ENCODE results near the gene FIGN. TPM values are rescaled to one million over a fixed set of nuclear protein-coding genes. Genes with fewer than 3 reads are reported as not detected.

FIGN gene
- total and polyA plus RNA-seq, 2 donors (not counting 1 experiment from before 2014, with no cell fraction given) = not detected

DNA sequence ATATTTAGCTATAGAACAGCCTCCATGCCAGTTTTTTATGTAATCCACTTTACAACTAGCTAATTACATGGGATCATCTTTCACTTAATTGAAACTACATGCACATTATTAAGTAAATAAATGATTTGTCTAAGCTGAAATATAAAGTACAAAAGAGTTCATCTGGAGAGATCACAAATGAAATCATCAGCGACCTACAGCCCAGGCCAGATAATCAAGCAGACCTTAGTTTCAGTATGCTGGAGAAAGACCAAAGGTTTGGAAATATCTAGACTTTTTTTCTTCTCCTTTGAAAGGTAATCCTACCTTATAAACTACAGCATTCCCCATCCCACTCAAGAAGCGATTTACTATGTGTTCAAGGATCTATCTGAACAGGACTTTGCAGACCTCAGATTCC lies 26.5 kb downstream of the FIGN start:
- Histone ChIP-seq H3K27me3 (replicated peaks in 1 of 4; ENCODE audit: control extremely low read depth in 1 of 4, control insufficient read depth in 3 of 4, insufficient read depth in 4 of 4, low read length in 3 of 4) (no peaks in the 10 kb centered on the region), H3K4me2 (replicated peaks; ENCODE audit: low read depth, low read length, poor library complexity, severe bottlenecking) (no peak overlapping the region), H3K9ac (ENCODE audit: low read length) (no peak overlapping the region), H4K20me1 (ENCODE audit: control insufficient read depth, insufficient read depth, low read length, poor library complexity, severe bottlenecking) (no peaks in the 10 kb centered on the region), H2AFZ (ENCODE audit: insufficient read depth, low read depth, low read length, poor library complexity, severe bottlenecking) (no peak overlapping the region), H3K4me3 (ENCODE audit: control extremely low read depth in 1 of 5, extremely low read depth in 1 of 5, insufficient read depth in 1 of 5, low read depth in 2 of 5, low read length in 4 of 5) (no peak overlapping the region), H3K36me3 (replicated peaks in 1 of 2; ENCODE audit: control extremely low read depth in 1 of 2, control insufficient read depth in 1 of 2, extremely low read depth in 1 of 2, insufficient read depth in 2 of 2, low read length in 1 of 2) (no peaks in the 10 kb centered on the region), H3K79me2 (ENCODE audit: control insufficient read depth, insufficient read depth, low read length) (no peaks in the 10 kb centered on the region), H3K27ac (ENCODE audit: low read length in 2 of 2) (no peak overlapping the region), H3K4me1 (ENCODE audit: control insufficient read depth in 2 of 2, insufficient read depth in 2 of 2, low read length in 2 of 2) (no peaks in the 10 kb centered on the region), H3K9me3 (ENCODE audit: control extremely low read depth in 1 of 3, control insufficient read depth in 2 of 3, insufficient read depth in 1 of 3, low read length in 2 of 3) (no peaks in the 10 kb centered on the region)
- intact Hi-C loops (cut with micrococcal nuclease) = no loop called here
- ChIA-PET POLR2A (no interaction called here), CTCF (interaction anchor here (0.6 kb wide), 1 partner anchor 65 kb away, joined by 3 read pairs; no protein-coding TSS in a partner anchor)
- Mint-ChIP-seq H3K27ac (no peak overlapping the region), H3K4me1 (no peaks in the 10 kb centered on the region), H3K9me3 (ENCODE audit: insufficient read depth) (no peaks in the 10 kb centered on the region), H3K27me3 (no peaks in the 10 kb centered on the region), H3K4me3 (no peak overlapping the region)
- ATAC-seq (ENCODE audit: low read depth) (no peak), DNase-seq (no peak)
- TF ChIP-seq, protein P1, sequence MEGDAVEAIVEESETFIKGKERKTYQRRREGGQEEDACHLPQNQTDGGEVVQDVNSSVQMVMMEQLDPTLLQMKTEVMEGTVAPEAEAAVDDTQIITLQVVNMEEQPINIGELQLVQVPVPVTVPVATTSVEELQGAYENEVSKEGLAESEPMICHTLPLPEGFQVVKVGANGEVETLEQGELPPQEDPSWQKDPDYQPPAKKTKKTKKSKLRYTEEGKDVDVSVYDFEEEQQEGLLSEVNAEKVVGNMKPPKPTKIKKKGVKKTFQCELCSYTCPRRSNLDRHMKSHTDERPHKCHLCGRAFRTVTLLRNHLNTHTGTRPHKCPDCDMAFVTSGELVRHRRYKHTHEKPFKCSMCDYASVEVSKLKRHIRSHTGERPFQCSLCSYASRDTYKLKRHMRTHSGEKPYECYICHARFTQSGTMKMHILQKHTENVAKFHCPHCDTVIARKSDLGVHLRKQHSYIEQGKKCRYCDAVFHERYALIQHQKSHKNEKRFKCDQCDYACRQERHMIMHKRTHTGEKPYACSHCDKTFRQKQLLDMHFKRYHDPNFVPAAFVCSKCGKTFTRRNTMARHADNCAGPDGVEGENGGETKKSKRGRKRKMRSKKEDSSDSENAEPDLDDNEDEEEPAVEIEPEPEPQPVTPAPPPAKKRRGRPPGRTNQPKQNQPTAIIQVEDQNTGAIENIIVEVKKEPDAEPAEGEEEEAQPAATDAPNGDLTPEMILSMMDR (IDR thresholded peaks at IDR 0.05) = no peak
- TF ChIP-seq EZH2 (IDR thresholded peaks at IDR 0.05; ENCODE audit: borderline replicate concordance, insufficient read depth, low read depth, low read length, poor library complexity, severe bottlenecking) = no peak
- 78% methylated on average over 1 of the region's 2 CpGs for WGBS (ENCODE audit: insufficient coverage)

DNA sequence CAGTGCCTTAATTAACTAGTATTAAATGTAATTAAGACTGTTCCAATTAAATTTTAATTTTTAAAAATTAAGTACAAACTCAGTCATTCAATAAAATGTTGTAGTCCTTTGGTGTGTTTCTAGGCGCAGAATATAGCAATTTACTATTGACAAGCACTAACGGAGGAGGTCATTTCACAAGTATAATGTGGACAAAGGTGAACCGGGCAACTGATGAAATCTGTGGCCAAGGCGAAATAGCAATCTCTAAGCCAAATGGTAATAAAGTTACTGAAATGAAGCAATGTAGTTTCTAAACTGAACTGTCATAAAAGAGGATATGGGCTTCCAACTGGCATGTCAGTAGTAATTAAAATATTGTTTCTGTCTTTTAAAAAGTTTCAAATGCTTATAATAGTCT lies 27.5 kb downstream of the FIGN start:
- DNase-seq = no peak
- Histone ChIP-seq H3K36me3 (replicated peaks in 1 of 2; ENCODE audit: control extremely low read depth in 1 of 2, control insufficient read depth in 1 of 2, extremely low read depth in 1 of 2, insufficient read depth in 2 of 2, low read length in 1 of 2) (no peaks in the 10 kb centered on the region), H2AFZ (ENCODE audit: insufficient read depth, low read depth, low read length, poor library complexity, severe bottlenecking) (no peak overlapping the region), H3K4me3 (ENCODE audit: control extremely low read depth in 1 of 5, extremely low read depth in 1 of 5, insufficient read depth in 1 of 5, low read depth in 2 of 5, low read length in 4 of 5) (no peak overlapping the region), H3K4me2 (replicated peaks; ENCODE audit: low read depth, low read length, poor library complexity, severe bottlenecking) (no peak overlapping the region), H4K20me1 (ENCODE audit: control insufficient read depth, insufficient read depth, low read length, poor library complexity, severe bottlenecking) (no peaks in the 10 kb centered on the region), H3K4me1 (ENCODE audit: control insufficient read depth in 2 of 2, insufficient read depth in 2 of 2, low read length in 2 of 2) (no peaks in the 10 kb centered on the region), H3K79me2 (ENCODE audit: control insufficient read depth, insufficient read depth, low read length) (no peaks in the 10 kb centered on the region), H3K9me3 (ENCODE audit: control extremely low read depth in 1 of 3, control insufficient read depth in 2 of 3, insufficient read depth in 1 of 3, low read length in 2 of 3) (no peaks in the 10 kb centered on the region), H3K27me3 (replicated peaks in 1 of 4; ENCODE audit: control extremely low read depth in 1 of 4, control insufficient read depth in 3 of 4, insufficient read depth in 4 of 4, low read length in 3 of 4) (no peaks in the 10 kb centered on the region), H3K9ac (ENCODE audit: low read length) (no peak overlapping the region), H3K27ac (ENCODE audit: low read length in 2 of 2) (no peak overlapping the region)
- H3K4me1 Mint-ChIP-seq = no peaks in the 10 kb centered on the region
- 97% methylated on average over 3 of the region's 4 CpGs for WGBS (ENCODE audit: insufficient coverage)
- ATAC-seq (ENCODE audit: low read depth) = no peak
- ChIA-PET CTCF (no interaction called here), POLR2A (no interaction called here)
- H3K27ac Mint-ChIP-seq = no peak overlapping the region
- H3K27me3 Mint-ChIP-seq = no peaks in the 10 kb centered on the region
- intact Hi-C loops (cut with micrococcal nuclease) = no loop called here
- TF ChIP-seq, protein P1 (IDR thresholded peaks at IDR 0.05) = no peak
- TF ChIP-seq EZH2 (IDR thresholded peaks at IDR 0.05; ENCODE audit: borderline replicate concordance, insufficient read depth, low read depth, low read length, poor library complexity, severe bottlenecking) = no peak
- no peaks in the 10 kb centered on the region for H3K9me3 Mint-ChIP-seq (ENCODE audit: insufficient read depth)
- H3K4me3 Mint-ChIP-seq = no peak overlapping the region
